GM19043 (cell line): ENCODE results near the gene NGEF.
"Not testable (repeated sequence)": the region's sequence is repeated elsewhere in the genome, so short reads cannot be mapped to it uniquely, and the experiment has no call there.

ENCODE experiments used
- ATAC-seq: cut with Tn5 transposase; IDR thresholded peaks from one replicate; pipeline ENCODE4 v1.9.1; 2021; ENCODE audit warnings: low read depth; ENCODE audit not compliant: unreplicated experiment

The NGEF gene

DNA sequence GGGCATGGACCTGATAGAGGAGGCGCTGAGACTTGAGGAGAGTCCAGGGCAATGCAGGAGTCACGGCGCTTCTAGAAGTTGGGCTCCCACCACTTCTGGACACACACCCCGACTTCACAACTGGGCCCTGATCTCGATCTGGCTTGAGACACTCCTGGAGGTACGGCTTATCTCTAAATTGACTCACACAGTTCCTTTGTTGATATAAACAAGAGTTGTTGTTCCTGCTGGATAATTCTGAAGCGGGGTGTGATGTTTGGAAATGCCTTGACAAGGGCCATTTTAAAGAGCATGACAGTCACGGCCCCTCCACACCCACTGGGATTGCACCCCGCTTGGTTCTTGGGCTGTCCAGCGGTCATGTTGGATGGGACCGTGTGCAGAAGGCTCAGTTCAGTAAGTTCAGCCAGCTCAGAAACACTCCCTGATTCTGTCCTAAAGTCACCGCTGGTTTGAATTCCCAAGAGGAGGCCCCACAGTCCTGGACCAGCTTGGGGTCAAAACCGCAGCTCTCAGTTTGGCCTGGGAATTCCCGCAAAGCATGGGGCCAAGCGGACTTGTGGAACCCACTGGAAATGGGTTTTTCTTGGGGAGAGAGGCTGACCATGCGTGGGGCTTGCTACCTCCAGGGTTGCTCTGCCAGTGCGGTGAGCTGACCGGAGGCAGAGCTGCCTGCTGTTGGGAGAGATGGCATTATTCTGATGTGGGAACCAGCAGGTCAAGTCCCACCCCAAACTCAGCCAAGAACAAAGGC is 10.1 kb upstream of the NGEF start:
- no peak for ATAC-seq

DNA sequence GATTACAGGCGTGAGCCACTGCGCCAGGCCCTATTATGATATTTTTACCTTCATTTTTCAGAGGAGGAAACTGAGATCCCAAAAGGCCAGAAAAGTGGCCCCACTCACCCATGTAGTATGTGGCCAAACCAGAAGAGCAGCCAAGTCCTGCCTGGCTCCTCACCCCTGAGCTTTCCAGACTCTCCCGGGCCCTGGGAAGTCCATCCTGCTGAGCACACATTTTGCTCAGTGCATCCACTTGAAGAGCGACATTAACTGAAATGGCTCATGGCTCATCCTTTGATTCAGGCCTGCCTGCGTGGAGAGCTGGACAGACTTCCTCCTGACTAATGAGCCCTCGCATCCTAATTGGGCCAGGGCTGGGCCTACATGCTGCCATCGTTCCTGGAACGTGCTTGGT is 9.5 kb upstream of the NGEF start:
- ATAC-seq: no peak

DNA sequence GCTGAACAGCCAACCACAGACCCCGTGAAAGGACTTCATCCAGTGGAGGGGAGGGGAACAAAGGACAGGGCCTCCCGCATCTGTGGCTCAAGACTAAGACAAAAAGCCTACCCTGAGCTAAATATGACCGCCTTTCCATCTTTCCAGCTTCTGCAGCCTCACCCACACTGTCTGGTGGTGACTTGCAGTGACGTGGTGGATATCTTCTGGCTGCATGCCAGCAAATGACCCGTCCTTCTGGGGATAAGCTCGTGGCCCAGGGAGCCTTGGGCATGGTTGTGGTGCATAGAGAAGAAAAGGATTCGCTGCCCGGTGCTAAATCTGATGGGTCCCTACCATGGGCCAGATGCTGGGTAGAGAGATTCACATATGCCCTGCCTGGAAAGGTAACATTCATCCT is 8.7 kb upstream of the NGEF start:
- ATAC-seq: no peak

DNA sequence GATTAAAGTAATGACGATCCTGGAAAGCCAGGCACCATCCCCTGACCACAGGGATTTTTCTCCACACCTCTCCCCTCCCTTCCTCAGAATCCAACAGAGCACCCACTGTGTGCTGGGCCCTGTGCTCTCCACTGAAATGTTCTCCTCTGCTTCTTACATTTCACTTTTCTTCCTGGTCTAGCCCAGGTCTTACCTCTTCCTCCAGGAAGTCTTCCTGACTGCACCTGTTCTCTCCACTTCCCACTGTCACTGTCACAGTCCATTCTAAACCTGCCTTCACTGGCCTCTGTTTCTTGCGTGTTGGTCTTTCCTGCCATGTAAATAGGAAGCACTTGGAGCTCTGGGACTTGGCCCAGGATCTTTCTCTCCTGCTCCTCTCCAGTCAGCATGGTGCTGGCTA is 7.4 kb upstream of the NGEF start:
- ATAC-seq: no peak

DNA sequence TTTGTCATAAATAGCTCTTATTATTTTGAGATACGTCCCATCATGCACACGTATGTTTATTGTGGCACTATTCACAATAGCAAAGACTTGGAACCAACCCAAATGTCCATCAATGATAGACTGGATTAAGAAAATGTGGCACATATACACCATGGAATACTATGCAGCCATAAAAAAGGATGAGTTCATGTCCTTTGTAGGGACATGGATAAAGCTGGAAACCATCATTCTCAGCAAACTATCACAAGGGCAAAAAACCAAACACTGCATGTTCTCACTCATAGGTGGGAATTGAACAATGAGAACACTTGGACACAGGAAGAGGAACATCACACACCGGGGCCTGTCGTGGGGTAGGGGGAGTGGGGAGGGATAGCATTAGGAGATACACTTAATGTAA is 6.6 kb upstream of the NGEF start:
- ATAC-seq: not testable (repeated sequence)

DNA sequence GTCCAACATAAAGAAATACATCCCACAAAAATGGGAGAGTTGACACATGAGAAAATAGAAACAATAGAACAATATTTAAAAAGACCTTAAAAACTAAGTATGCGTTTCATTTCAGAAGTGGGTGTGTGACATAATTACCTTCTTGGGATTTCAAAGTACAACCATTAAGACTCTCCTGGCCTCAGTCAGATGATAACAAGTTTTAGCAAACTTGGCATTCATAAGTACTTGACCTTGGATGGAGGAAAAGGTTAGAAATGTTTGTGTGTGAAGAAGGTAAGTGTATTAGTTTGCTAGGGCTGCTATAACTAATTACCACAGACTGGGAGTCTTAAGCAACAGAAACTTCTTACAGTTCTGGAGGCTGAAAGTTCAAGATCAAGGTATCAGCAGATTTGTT is 4.9 kb upstream of the NGEF start:
- no peak for ATAC-seq

DNA sequence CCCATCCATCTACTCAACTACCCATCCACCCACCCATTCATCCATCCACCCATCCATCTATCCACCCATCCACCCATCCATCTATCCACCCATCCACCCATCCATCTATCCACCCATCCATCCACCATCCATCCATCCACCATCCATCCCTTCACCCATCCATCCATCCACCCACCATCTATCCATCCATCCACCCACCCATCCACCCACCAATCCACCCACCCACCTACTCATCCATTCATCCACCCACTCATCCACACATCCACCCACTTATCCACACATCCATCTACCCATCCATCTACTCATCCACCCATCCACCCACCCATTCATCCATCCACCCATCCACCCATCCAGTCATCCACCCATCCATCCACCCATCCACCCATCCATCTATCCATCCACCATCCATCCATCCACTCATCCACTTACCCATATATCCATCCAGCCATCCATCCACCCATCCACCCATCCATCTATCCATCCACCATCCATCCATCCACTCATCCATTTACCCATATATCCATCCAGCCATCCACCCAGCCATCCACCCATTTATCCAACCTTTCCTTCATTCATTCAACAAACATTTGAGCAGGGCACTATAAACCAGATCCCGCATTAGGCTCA is 2.1 kb upstream of the NGEF start:
- no peak for ATAC-seq

DNA sequence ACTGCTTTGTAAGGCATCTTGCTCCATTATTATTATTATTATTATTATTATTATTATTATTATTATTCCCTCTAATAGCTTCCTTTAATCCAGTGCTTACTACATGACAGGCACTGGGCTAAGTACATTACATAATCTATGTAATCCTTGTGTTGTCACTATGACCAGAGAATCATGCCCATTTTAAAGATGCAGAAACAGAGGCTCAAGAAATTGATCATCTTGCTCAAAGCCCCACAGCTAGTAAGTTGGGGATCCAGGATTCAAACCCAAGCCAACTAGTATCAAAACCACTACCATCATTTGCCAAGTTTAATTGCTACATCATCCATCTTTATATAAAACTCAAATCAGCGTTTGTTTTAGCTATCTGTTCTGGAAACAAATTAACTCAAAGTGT is 594 bp upstream of the NGEF start:
- ATAC-seq: no peak

DNA sequence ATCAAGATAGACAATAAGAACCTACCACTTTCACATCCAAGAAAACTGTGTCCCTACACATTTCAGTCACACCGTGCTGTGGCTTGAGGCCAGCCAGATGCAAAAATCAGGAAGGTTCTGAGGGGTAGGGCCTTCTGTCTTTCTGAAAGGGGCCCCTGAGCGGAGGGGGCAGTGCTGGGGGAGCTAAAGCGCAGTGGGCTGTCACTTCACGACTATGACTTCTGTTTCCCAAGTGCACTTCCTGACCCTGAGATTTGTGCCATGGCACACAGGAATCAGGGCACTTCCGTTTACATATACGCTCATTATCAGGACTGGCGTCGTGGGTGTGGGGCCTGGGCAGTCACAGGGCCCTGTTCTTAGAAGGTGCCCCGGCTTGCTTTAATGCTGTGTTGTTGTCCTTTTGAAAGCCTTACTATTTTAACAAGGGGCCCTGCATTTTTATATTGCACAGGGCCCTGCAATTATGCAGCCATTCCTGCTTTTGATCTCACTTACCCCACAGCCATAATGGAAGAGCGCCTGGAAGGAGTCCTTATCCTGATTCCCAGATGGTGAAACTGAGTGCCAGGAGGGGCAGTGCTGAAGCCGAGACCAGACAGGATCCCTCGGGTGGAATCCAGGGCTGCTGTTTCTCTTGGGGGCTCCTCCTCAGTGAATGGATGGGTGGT is 620 bp downstream of the NGEF start:
- ATAC-seq: no peak

DNA sequence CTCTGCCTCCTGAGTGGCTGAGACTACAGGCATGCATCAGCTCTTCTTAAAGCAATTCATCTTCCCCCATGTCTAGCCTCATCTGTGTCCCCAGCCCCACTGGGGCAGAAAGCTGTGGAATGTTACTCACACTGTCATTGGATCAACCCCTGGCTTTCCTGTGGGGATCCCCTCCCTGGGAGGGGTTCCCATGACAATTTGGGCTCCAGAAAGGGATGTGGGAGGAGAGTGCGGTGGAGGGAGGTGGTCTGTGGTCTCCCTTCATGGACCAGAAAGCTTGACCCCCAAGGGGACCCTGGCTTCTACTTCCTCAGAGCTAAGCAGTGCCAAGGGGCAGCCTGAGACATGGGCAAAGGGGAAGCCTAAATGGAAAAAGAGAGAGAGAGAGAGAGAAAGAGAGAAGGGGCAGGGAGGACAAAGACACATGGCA is 1.3 kb downstream of the NGEF start:
- no peak for ATAC-seq

DNA sequence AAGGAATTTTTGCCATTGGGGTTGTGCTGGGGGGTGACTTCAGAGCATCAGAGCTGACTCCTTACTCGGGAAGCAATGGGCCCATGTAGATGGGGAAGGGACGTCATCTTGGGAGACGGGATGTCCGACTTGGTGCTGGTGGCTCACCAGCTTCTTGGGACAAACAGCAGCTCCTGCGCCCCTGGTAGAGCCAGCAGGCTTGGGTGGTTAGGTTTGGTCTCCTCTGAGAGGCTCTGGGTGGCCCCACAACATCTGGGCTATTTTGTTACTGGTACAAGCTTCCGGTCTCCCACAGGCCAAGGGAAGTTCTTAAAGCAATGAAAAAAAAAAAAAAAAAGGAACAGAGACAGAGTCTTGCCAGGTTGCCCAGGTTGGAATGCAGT is 1.8 kb downstream of the NGEF start:
- no peak for ATAC-seq

DNA sequence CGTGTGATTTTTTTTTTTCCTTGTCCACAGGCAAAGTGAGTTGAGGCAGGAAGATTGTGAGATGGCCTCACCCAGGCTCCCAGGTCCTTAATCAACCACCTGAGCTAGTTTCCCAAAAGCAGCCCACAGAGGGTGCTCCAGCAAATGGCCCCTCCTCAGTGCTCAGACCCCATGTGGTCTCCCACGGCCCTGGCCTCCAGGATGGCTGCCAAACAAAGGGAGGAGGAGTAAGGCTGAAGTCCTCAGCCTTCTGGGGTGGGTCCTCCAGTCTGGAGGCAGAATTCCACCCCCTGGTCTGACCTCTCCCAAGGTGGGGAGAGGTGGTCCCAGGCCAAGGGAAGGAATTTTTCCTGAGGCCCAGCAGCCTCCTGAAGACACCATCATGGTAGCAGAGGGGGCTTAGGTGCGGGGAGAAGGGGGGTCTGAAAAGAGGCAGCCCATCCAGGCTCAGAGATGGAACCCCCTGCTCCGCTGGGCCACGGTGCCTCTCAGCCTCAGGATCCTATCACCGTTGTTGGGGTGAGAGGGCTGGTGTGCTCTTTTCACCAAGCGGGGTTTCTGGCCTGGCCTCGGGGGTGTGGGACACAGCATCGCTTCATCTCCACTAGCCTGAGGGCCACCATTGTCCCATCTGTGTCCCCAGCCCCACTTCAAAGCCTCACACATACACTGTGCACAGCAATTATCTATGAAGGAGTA is 2.3 kb downstream of the NGEF start:
- no peak for ATAC-seq

DNA sequence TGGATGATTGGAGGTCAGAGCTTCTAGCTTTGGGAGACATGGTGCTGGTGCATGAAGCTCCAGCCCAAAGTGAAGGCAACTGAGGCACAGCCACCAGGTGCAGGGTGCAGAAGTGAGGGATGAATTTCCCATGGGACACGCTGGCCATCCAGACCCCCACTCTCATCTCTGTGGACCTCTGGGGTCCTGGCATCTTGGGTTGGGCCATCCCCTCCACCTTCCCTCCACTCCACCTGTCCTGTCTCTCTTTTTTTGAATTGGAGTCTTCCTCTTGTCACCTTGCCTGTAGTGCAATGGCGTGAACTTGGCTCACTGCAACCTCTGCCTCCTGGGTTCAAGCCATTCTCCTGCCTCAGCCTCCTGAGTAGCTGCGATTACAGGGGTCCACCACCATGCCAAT is 3.4 kb downstream of the NGEF start:
- no peak for ATAC-seq

DNA sequence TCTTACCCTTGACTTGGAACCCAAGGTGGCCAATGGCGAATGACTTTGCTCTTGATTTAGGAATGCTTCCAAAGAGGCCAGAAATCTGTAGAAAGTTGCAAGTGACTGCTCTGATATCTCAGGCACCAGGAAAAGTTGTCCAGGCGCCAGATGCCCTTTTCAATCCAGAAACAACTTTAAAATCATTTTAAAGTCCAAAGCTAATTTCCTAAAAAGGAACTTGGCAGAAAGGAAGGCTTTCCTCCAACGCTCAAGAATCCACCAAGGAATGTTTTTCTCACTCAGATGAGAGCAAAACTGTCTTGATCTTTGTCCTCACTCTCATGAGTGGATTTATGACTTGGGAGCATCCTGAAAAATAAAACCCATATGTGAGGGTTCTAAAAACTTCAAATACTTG is 5.3 kb downstream of the NGEF start:
- ATAC-seq: no peak

DNA sequence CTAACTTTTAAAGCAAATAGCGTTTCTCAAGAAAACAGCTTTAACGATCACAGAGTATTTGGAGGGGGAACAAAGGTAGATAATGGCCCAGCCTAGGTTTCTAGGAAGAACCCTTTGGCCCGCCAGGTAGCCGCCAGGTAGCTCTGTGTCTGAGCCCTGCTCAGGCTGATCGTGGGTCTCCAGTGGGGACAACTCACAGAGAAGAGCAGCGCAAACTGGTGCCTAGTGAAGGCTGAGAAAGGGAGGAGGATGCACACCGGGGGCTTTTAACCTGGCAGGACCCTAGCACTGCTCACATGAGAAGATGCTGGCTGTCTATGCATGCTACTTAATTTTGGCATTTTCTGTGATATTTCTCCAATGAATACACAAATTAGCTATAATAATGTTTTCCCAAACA is 5.8 kb downstream of the NGEF start:
- no peak for ATAC-seq

DNA sequence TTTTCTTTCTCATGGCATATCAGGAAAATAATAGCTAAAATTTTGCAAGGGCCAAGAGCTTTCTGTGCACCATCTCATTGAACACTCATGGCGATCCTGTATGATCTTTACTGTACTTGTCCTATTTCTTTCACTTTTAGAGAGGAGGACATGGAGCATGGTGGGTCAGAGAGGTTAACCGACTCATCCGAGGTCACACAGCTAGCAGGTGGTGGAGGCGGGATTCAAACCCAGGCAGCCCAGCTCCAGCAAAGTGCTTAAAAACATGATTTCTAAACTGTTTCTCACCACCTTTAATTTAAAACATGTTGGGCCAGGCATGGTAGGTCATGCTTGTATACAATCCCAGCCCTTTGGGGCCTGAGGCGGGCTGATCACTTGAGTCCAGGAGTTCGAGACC is 6.4 kb downstream of the NGEF start:
- ATAC-seq: no peak

DNA sequence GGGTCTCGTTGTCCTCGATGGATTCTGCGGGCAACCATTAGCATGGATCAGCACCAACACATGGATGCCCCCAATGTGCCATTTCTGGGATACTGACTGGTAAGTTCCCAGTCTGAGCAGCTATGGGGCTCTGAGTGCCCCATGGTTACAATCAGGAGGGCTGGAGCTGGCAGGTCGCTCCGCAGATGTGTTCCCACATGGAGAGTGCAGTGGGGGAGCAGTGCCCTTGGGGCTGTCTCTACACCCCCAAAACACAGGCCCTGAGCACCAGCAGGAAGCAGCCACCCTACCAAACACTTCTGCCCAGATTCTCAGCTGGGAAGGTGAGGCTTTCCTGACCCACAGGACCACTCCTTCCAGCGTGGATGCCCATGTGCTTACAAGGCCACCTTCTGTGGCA is 8.0 kb downstream of the NGEF start:
- ATAC-seq: no peak

DNA sequence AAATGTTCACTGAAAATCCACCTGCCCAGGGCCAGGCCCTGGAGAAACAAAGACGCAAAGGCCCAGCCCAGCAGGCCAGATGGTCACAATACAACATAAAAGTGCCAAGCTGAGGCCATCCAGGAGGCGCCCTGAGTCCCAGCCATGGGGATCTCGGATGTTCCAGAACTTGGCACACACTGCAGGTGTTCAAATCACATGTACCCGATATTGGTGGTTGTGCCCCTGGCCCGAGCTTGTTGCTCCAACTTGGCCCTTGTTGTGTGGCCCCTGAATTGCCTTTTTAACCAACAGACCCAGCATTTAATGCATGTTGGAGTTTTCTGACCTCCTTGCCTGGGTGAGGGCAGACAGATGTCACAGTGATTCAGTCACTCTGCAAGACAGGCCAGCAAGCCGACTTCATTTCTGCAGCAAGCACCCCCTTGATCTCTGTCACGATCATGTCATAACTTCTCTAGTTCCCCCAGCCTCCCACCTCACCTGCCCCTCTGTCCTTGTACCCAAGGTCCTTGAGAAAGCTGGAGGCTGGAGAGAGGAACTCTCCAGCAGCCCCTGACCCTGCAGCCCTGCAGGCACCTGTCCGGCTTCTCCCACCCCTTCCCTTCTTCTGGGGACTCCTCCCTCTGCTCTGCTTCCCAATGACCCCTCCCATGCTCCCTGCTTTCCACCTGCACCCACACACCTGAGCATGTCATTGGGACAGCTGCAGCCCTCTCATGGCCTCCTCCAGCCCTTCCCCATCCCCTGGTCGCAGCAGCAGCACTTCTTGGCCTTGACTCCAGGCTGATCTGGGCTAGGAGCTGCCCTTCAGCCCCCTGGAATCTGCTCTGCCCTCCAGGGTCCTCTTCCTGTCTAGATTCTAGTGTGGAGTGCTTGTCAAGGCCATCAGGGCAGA is 9.1 kb downstream of the NGEF start:
- ATAC-seq: no peak

DNA sequence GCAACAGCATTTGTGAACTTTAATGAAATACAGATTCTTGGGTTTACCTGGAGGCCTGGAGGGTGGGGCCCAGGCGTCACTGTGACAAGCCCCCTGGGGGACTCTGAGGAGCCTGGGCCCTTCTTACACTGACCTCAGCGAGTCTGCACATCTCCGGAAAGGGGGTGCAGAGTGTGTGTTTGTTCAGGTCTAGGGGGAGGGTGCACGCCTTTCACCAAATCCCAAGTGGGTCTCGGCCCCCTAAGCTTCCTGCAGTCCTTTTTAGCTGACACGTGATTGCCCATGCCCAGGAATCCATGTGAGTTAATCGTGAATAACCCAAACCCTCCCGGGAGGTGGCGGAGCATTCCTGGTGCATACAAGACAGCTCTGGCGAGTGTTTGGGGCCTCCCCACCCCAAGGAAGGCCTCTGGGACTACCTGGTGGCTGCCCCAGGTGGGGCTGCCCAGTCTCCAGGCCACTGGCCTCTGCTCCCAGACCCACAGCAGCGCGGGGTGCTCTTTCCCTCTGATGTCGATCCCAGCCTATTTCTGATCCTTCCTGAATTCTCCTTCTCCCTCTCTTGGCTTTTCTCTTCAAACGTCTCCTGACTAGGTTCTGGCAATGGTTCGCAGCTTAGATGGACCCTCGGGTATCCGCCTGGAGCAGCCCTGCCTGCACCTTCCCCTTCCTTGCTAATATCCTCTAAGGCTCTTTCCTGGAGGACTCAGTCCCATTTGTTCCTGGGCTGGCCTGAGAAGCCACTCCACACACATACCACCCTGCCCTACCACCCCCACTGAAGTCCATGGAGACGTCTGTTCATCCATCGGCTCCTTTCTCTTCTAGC is 10.0 kb downstream of the NGEF start:
- ATAC-seq: no peak
